SK-N-SH (cell line): Measurements from ENCODE around the gene LRIT2. TPM values are rescaled to one million over a fixed set of nuclear protein-coding genes. Genes with fewer than 3 reads are reported as not detected.

Experiments used
- CTCF ChIA-PET: fragments of 300-600, 350-600 bp; formaldehyde crosslinking; extraction: SDS; loops from one replicate; lab custom pipeline; 2021; lab: Yijun Ruan, JAX
- POLR2A ChIA-PET: fragments of 350-600 bp; sonication (Branson Sonifier 250); formaldehyde crosslinking; extraction: SDS; loops from one replicate; lab custom pipeline; 2020; ENCODE audit warnings: antibody characterized with exemption, inconsistent platforms; lab: Yijun Ruan, JAX
- DNase-seq: peaks from one replicate; pipeline ENCODE4 v3.0.0; 2012
- H2AFZ ChIP-seq: fragments of 200-600 bp; sonication (generic); 2 replicates; pipeline ENCODE4 v1.8.1; 2016; ENCODE audit warnings: antibody characterized with exemption, mild to moderate bottlenecking, low read depth
- H3F3A ChIP-seq: fragments of 200-600 bp; sonication (generic); replicated peaks from 2 replicates; pipeline ENCODE3; 2016; ENCODE audit warnings: antibody characterized with exemption, mild to moderate bottlenecking; ENCODE audit not compliant: insufficient read depth
- H3K27ac ChIP-seq, 2 experiments: fragments of 200-500 bp in 1 of 2; fragments of 200-600 bp in 1 of 2; sonication (Bioruptor generic) in 1 of 2; sonication (generic), shearing (Covaris generic) in 1 of 2; 2 replicates each; pipeline versions ENCODE4 v1.5.1 to v1.6.1; 2014 to 2016; ENCODE audit warnings: low read depth in 2 of 2, inconsistent platforms in 1 of 2, low read length in 1 of 2, mild to moderate bottlenecking in 1 of 2, mixed read lengths in 1 of 2
- H3K27me3 ChIP-seq: fragments of 200-600 bp; sonication (generic), shearing (Covaris generic); 2 replicates; pipeline ENCODE4 v1.6.1; 2016; ENCODE audit warnings: mixed run types; ENCODE audit not compliant: insufficient read depth
- H3K36me3 ChIP-seq, 2 experiments: fragments of 200-500 bp in 1 of 2; fragments of 200-600 bp in 1 of 2; sonication (Bioruptor generic) in 1 of 2; sonication (generic) in 1 of 2; replicated peaks in 1 of 2; 2 replicates each; pipeline versions ENCODE3 to v1.5.1; 2014 to 2016; ENCODE audit warnings: low read length in 1 of 2, mild to moderate bottlenecking in 1 of 2; ENCODE audit not compliant: insufficient read depth in 2 of 2, control insufficient read depth in 1 of 2
- H3K4me1 ChIP-seq, 2 experiments: fragments of 200-500 bp in 1 of 2; fragments of 200-600 bp in 1 of 2; sonication (Bioruptor generic) in 1 of 2; sonication (generic), shearing (Covaris generic) in 1 of 2; 2 replicates each; pipeline versions ENCODE4 v1.5.1 to v1.6.1; 2014 to 2016; ENCODE audit warnings: low read depth in 1 of 2, low read length in 1 of 2, mixed run types in 1 of 2; ENCODE audit not compliant: insufficient read depth in 2 of 2, control insufficient read depth in 1 of 2
- H3K4me2 ChIP-seq: fragments of 200-600 bp; sonication (generic), shearing (Covaris generic); 2 replicates; pipeline ENCODE4 v1.6.1; 2017; ENCODE audit warnings: mixed run types
- H3K4me3 ChIP-seq, 2 experiments: fragments of 200-500 bp in 1 of 2; fragments of 200-600 bp in 1 of 2; sonication (Bioruptor generic) in 1 of 2; sonication (generic), shearing (Covaris generic) in 1 of 2; 2 replicates each; pipeline versions ENCODE4 v1.5.1 to v1.8.1; 2014 to 2016; ENCODE audit warnings: low read depth in 2 of 2, inconsistent platforms in 1 of 2, low read length in 1 of 2, mild to moderate bottlenecking in 1 of 2, mixed read lengths in 1 of 2, moderate library complexity in 1 of 2
- H3K79me2 ChIP-seq: fragments of 200-600 bp; sonication (generic); 2 replicates; pipeline ENCODE4 v1.8.1; 2017; ENCODE audit warnings: mild to moderate bottlenecking; ENCODE audit not compliant: insufficient read depth
- H3K9ac ChIP-seq: fragments of 200-600 bp; sonication (generic); 2 replicates; pipeline ENCODE4 v1.6.1; 2017; ENCODE audit warnings: mixed run types
- H3K9me2 ChIP-seq: fragments of 200-600 bp; sonication (generic); 2 replicates; pipeline ENCODE4 v1.6.1; 2017; ENCODE audit warnings: mixed run types
- H3K9me3 ChIP-seq: fragments of 200-600 bp; sonication (generic); 2 replicates; pipeline ENCODE4 v1.6.1; 2017; ENCODE audit warnings: mixed run types, mild to moderate bottlenecking, moderate library complexity
- H4K20me1 ChIP-seq: fragments of 200-600 bp; sonication (generic); 2 replicates; pipeline ENCODE4 v1.6.1; 2017; ENCODE audit warnings: mild to moderate bottlenecking, mixed run types; ENCODE audit not compliant: insufficient read depth
- CTCF ChIP-seq: fragments of 200-600 bp; sonication (generic); IDR thresholded peaks from 2 replicates; pipeline ENCODE4 v1.6.1; 2017; ENCODE audit warnings: antibody characterized with exemption, mild to moderate bottlenecking, moderate library complexity
- EP300 ChIP-seq, 2 experiments: IDR thresholded peaks; 2 replicates each; pipeline versions ENCODE4 v1.4.0 to v1.6.1; 2012; ENCODE audit warnings: borderline replicate concordance in 1 of 2, low read depth in 1 of 2, low read length in 1 of 2
- EZH2phosphoT487 ChIP-seq: fragments of 200-600 bp; sonication (generic); IDR thresholded peaks from 2 replicates; pipeline ENCODE4 v1.6.1; 2017; ENCODE audit warnings: low read depth, mixed run types, mild to moderate bottlenecking, antibody characterized with exemption, moderate library complexity, borderline replicate concordance
- FOSL2 ChIP-seq: IDR thresholded peaks from 2 replicates; pipeline ENCODE4 v1.4.0; 2012; ENCODE audit warnings: low read depth, mild to moderate bottlenecking, moderate library complexity, borderline replicate concordance
- FOXJ3 ChIP-seq: sonication (generic); formaldehyde crosslinking; IDR thresholded peaks from 2 replicates; pipeline ENCODE4 v1.5.1; 2020; ENCODE audit warnings: mild to moderate bottlenecking, missing genetic modification reagents
- GABPA ChIP-seq: IDR thresholded peaks from 2 replicates; pipeline ENCODE4 v1.4.0; 2012; ENCODE audit warnings: low read depth, mild to moderate bottlenecking
- GATA2 ChIP-seq: sonication (generic); formaldehyde crosslinking; IDR thresholded peaks from 2 replicates; pipeline ENCODE4 v1.5.0; 2020; ENCODE audit warnings: mild to moderate bottlenecking, missing genetic modification reagents
- JUND ChIP-seq: IDR thresholded peaks from 2 replicates; pipeline ENCODE4 v1.4.0; 2012
- MAX ChIP-seq: IDR thresholded peaks from 2 replicates; pipeline ENCODE4 v1.4.0; 2012; ENCODE audit warnings: low read depth
- MEF2A ChIP-seq: IDR thresholded peaks from 2 replicates; pipeline ENCODE4 v1.4.0; 2012; ENCODE audit warnings: low read depth, borderline replicate concordance
- NRF1 ChIP-seq: IDR thresholded peaks from 2 replicates; pipeline ENCODE4 v1.6.1; 2012; ENCODE audit warnings: low read depth, mild to moderate bottlenecking, low read length
- PBX3 ChIP-seq: IDR thresholded peaks from 2 replicates; pipeline ENCODE4; 2012
- POLR2AphosphoS5 ChIP-seq: IDR thresholded peaks from 2 replicates; pipeline ENCODE4 v1.6.1; 2012; ENCODE audit warnings: low read depth, low read length
- RXRA ChIP-seq: IDR thresholded peaks from 2 replicates; pipeline ENCODE4 v1.4.0; 2012; ENCODE audit warnings: low read depth, mild to moderate bottlenecking, borderline replicate concordance
- SIN3A ChIP-seq: IDR thresholded peaks from 2 replicates; pipeline ENCODE4 v1.6.1; 2012; ENCODE audit warnings: low read depth, mild to moderate bottlenecking, low read length, moderate library complexity, borderline replicate concordance
- TAF1 ChIP-seq: IDR thresholded peaks from 2 replicates; pipeline ENCODE4 v1.6.1; 2012; ENCODE audit warnings: low read depth, mild to moderate bottlenecking, low read length, moderate library complexity, borderline replicate concordance
- TEAD4 ChIP-seq: IDR thresholded peaks from 2 replicates; pipeline ENCODE4 v1.4.0; 2012; ENCODE audit warnings: mild to moderate bottlenecking, borderline replicate concordance; ENCODE audit not compliant: insufficient read depth
- WGBS: methylation state at CpG from one replicate; pipeline ENCODE4 v1.1.6; 2017; ENCODE audit warnings: low lambda C conversion rate; 5-methylcytosine and 5-hydroxymethylcytosine counted together
- polyA plus RNA-seq, 3 experiments: library from polyadenylated mRNA; depleted of rRNA; stranded (reverse); fragments of >200 nt; gene quantifications; 2 replicates each; pipeline ENCODE4 v1.2.3, GENCODE V29; 2012

The LRIT2 gene
- polyA plus RNA-seq, 1 of the 3 experiments (the other 2 are of a cell fraction): not detected

- TF ChIP-seq CTCF (no peak), GABPA (no peak), EZH2phosphoT487 (no peak), GATA2 (no peak), TAF1 (no peak), MEF2A (no peak), MAX (no peak)
- TF ChIP-seq, all 33 proteins: peak for 0
These were observed 23.7 kb downstream of the LRIT2 start (continued) for GRCh38 chr10:84201682-84202081.

- no peaks in the 10 kb centered on the region for H3F3A ChIP-seq
- no peaks in the 10 kb centered on the region for H3K27me3 ChIP-seq
- H3K27ac ChIP-seq: no peak overlapping the region
- no peaks in the 10 kb centered on the region for H4K20me1 ChIP-seq
- no peaks in the 10 kb centered on the region for H3K79me2 ChIP-seq
- no peak for DNase-seq
- no peak overlapping the region for H2AFZ ChIP-seq
- WGBS: 39% methylated on average over 5 of the region's 6 CpGs
- H3K4me1 ChIP-seq: no peaks in the 10 kb centered on the region
- H3K9me2 ChIP-seq: no peaks in the 10 kb centered on the region
- no peaks in the 10 kb centered on the region for H3K36me3 ChIP-seq
- TF ChIP-seq JUND (no peak), EZH2phosphoT487 (no peak), GABPA (no peak), RXRA (no peak), SIN3A (no peak), GATA2 (no peak), CTCF (no peak), POLR2AphosphoS5 (no peak), TEAD4 (no peak), MEF2A (no peak), EP300 (IDR thresholded peaks at IDR 0.05; ENCODE audit: borderline replicate concordance in 1 of 2, low read depth in 1 of 2, low read length in 1 of 2) (no peak), PBX3 (no peak), FOXJ3 (CRISPR knock-in tag) (no peak), FOSL2 (no peak), NRF1 (no peak)
- ChIA-PET POLR2A (no interaction called here), CTCF (interaction anchor here (1.0 to 2.0 kb wide), 2 partner anchors 52 to 53 kb away, joined by 3 to 9 read pairs; no protein-coding TSS in a partner anchor)
- no peak overlapping the region for H3K9ac ChIP-seq
- no peak overlapping the region for H3K4me3 ChIP-seq
- H3K9me3 ChIP-seq: no peaks in the 10 kb centered on the region
- H3K4me2 ChIP-seq: no peak overlapping the region
These were observed 24.1 kb downstream of the LRIT2 start for GRCh38 chr10:84201244-84201606.
